Left lung (tissue), 10 donors: Measurements from ENCODE around the gene DUSP16. TPM values are rescaled to one million over a fixed set of nuclear protein-coding genes. Genes with fewer than 3 reads are reported as not detected.

Experiments
- ATAC-seq: fragments of 200-7000 bp; cut with Tn5 transposase; one replicate; pipeline ENCODE4 v1.9.1; 2020; ENCODE audit warnings: moderate library complexity
- DNase-seq, 4 donors: peaks; one replicate each; pipeline ENCODE4 v3.0.0-alpha.2; 2013 to 2020
- H3K27ac ChIP-seq, 2 donors: fragments of 200-600 bp; sonication (generic) in 1 of 2; one replicate each; pipeline versions ENCODE4 v1.5.0 to v1.8.0; 2020 to 2021
- H3K27me3 ChIP-seq, 2 donors: fragments of 200-600 bp; sonication (generic) in 1 of 2; one replicate each; pipeline versions ENCODE4 v1.5.0 to v1.8.0; 2020 to 2021
- H3K36me3 ChIP-seq, 2 donors: fragments of 200-600 bp; sonication (generic) in 1 of 2; one replicate each; pipeline versions ENCODE4 v1.5.0 to v1.8.0; 2020 to 2021
- H3K4me1 ChIP-seq, 2 donors: fragments of 200-600 bp; one replicate each; pipeline ENCODE4 v1.8.0; 2021
- H3K4me3 ChIP-seq, 2 donors: fragments of 200-600 bp; sonication (generic) in 1 of 2; one replicate each; pipeline versions ENCODE4 v1.5.0 to v1.8.0; 2020 to 2021; ENCODE audit warnings: mild to moderate bottlenecking in 1 of 2
- H3K9me3 ChIP-seq, 2 donors: fragments of 200-600 bp; sonication (generic) in 1 of 2; one replicate each; pipeline versions ENCODE4 v1.5.0 to v1.8.0; 2020 to 2021
- intact Hi-C, 2 donors: fragments of 100-400 bp; cut with DNase I; formaldehyde crosslinking; loops; one replicate each; pipeline versions ENCODE4 v1.11.2 to v1.14.2; 2022
- polyA plus RNA-seq, 6 donors: library from polyadenylated mRNA; unstranded; fragments of 120-200 nt; gene quantifications; one replicate each; pipeline ENCODE4 v1.2.1, GENCODE V29; 2013; ENCODE audit not compliant: insufficient read length in 6 of 6
- total RNA-seq, 2 donors: library from RNA; stranded (reverse); fragmentation: NEBNext Ultra II Directional; extraction: Animal tissue kit (Norgen Biotek cat#: 25700); gene quantifications; one replicate each; pipeline ENCODE4 v1.2.1, GENCODE V29; 2021
- TF ChIP-seq, protein P1 (sequence below), 2 donors: fragments of 200-600 bp; sonication (generic) in 1 of 2; IDR thresholded peaks; one replicate each; pipeline versions ENCODE4 v1.5.0 to v1.8.0; 2021; ENCODE audit warnings: antibody characterized with exemption in 2 of 2
- donor health status: DM: no; HTN: yes; CAD: no.
- donor health status: DM: no; HTN: no; CAD: no.

The DUSP16 gene
- total and polyA plus RNA-seq, 8 donors, result 31.7 to 45.6 (median 35.5) TPM

DNA sequence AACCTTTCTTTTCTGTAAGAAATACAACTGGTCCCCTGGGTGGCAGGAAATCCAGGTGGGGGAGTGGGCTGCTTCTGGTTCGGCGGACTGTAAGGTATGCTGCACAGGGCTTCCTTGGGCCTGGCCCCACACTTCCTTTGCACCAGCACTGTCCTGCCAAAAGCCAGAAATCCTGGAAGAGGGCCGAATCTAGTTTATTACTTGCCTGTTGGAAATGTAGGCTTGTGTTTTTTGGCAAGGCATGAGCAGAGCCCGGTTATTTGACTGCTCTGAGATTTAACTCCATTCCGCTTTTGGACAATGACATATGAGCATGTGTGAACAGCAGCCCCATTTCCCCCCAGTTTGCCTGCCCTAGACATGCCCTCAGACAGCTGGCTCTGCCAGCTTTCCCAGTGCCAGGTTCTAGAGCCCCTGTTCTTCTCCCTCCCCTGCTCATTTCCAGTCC is 119.2 kb downstream of the DUSP16 start:
- Histone ChIP-seq H3K9me3 (no peaks in the 10 kb centered on the region), H3K27me3 (no peaks in the 10 kb centered on the region), H3K4me1 (peaks cover 4 to 67% of the 10 kb centered on the region in 2 donors), H3K4me3 (no peak overlapping the region), H3K36me3 (no peaks in the 10 kb centered on the region), H3K27ac (peak overlapping the region; percentile 30 to 70)
- DNase-seq, result peak in 1 of 4 donors; percentile 42
- TF ChIP-seq, protein P1, sequence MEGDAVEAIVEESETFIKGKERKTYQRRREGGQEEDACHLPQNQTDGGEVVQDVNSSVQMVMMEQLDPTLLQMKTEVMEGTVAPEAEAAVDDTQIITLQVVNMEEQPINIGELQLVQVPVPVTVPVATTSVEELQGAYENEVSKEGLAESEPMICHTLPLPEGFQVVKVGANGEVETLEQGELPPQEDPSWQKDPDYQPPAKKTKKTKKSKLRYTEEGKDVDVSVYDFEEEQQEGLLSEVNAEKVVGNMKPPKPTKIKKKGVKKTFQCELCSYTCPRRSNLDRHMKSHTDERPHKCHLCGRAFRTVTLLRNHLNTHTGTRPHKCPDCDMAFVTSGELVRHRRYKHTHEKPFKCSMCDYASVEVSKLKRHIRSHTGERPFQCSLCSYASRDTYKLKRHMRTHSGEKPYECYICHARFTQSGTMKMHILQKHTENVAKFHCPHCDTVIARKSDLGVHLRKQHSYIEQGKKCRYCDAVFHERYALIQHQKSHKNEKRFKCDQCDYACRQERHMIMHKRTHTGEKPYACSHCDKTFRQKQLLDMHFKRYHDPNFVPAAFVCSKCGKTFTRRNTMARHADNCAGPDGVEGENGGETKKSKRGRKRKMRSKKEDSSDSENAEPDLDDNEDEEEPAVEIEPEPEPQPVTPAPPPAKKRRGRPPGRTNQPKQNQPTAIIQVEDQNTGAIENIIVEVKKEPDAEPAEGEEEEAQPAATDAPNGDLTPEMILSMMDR (IDR thresholded peaks at IDR 0.05), result no peak
- no peak for ATAC-seq
- intact Hi-C loops, result no loop called here

DNA sequence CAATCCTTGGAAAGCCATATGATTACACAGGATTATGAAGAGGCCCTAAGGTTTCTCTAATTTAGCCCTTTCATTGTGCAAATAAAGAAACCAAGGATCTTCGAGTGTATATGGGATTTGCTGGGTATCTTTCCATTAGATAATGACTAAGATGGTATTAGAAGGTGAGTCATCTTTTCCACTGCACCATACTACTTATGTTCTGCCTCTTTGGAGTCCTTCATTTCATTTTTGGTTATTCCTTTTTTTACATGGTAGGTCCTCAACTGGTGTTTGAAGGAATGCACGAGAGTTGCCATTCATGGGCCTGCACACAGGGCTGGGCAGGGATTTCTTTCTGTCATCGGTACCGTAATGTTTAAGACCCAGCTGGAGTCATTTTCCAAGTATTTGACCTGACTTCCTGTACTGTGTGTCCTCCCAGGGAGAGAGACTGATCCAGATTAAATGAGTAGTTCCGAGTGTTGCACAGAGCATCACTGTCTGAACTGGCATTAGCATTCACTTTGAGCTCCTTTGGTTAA is 120.1 kb downstream of the DUSP16 start:
- DNase-seq, result no peak
- Histone ChIP-seq H3K36me3 (no peaks in the 10 kb centered on the region), H3K4me3 (no peak overlapping the region), H3K9me3 (no peaks in the 10 kb centered on the region), H3K27ac (peak overlapping the region; percentile 30 to 70), H3K4me1 (peaks cover 4 to 59% of the 10 kb centered on the region in 2 donors), H3K27me3 (no peaks in the 10 kb centered on the region)
- TF ChIP-seq, protein P1 (IDR thresholded peaks at IDR 0.05), result no peak
- ATAC-seq, result no peak
- intact Hi-C loops, result no loop called here

DNA sequence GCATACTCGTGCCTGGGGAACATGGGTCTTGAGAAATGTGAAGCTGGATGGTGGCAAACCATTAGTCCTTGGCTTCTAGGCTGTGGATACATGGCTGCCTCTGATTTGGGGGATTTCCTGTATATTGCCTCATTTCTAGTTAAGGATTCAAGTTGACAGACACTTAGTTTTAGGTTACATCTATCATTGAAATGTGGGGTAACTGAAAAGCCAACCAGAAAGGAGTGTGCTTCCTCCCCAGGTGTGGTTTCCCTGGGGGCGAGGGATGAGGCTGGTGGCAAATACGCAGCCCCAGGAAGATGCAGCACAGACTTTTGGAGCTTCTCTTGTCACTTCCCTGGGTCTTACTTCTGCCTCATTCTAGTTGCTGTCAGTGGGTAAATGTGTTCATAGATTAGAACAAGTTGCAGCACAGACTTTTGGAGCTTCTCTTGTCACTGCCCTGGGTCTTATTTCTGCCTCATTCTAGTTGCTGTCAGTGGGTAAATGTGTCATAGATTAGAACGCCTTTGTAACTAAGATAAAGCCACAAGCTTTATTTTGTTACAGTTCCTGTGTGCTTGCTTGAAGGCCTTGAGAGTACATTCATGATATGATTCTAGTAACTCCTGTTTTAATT is 120.7 kb downstream of the DUSP16 start:
- Histone ChIP-seq H3K27me3 (no peaks in the 10 kb centered on the region), H3K4me1 (peaks cover 4 to 52% of the 10 kb centered on the region in 2 donors), H3K36me3 (no peaks in the 10 kb centered on the region), H3K4me3 (no peak overlapping the region), H3K9me3 (no peaks in the 10 kb centered on the region), H3K27ac (peak overlapping the region; percentile 30 to 70)
- ATAC-seq, result peak; percentile 14
- TF ChIP-seq, protein P1 (IDR thresholded peaks at IDR 0.05), result no peak
- intact Hi-C loops, result no loop called here
- no peak for DNase-seq

DNA sequence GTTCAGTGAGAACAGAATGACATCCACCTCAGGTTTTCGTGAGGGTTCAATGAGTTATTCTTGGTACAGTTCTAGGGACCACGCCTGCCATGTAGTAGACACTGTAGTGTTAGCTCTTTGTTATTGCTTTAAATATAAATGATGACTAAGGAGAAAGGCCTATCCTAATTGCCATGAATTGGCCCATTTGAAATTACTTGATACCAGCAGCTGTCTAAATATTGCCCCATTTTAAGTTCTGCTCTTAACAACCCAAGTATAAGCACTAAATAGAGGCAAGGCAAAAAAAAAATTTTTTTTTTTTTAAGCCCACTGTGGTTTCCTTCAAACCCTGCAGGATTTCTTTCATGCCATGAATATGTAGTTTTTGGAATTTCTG is 121.2 kb downstream of the DUSP16 start:
- intact Hi-C loops, result no loop called here
- peak overlapping the region; percentile 30 to 70 for H3K27ac ChIP-seq

DNA sequence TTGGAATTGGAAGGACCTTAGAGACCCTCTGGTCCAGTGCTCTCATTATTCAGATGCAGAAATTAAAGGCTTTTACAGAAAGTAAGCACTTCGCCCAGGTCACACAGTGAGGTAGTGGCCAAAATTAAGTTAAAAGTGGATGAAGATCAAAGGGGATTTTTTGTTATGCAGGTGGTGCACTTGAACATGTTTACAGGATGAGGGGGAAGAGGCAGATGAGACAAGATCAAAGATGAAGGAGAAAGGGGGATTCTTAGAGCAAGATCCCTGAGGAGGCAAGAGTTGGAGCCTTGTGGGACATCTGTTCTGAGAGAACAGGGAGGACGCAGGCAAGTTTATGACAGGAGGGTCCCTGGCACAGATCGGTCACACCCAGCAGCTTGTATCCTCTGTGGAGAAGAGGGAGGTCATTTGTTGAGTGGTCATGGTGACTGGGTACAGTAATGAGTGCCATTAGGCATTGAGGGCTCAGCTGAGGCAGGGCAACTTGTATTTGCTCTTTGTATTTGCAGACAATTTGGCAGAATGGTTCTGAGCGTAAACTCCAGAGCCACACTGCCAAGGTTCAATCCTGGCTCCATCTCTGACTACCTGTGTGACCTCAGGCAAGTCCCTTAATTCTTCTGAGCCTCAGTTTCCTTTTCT is 121.8 kb downstream of the DUSP16 start:
- intact Hi-C loops, result no loop called here
- peak overlapping the region in 1 of 2 donors; percentile 70 for H3K27ac ChIP-seq
- H3K9me3 ChIP-seq, result no peaks in the 10 kb centered on the region
- ATAC-seq (no peak), DNase-seq (no peak)
- H3K4me1 ChIP-seq, result peaks cover 4 to 47% of the 10 kb centered on the region in 2 donors
- TF ChIP-seq, protein P1 (IDR thresholded peaks at IDR 0.05), result no peak
- no peak overlapping the region for H3K4me3 ChIP-seq
- H3K27me3 ChIP-seq, result no peaks in the 10 kb centered on the region
- H3K36me3 ChIP-seq, result no peaks in the 10 kb centered on the region

More for the DNA sequence above, 121.2 kb downstream of the DUSP16 start:
- Histone ChIP-seq H3K4me3 (no peak overlapping the region), H3K4me1 (peaks cover 4 to 47% of the 10 kb centered on the region in 2 donors), H3K27me3 (no peaks in the 10 kb centered on the region), H3K36me3 (no peaks in the 10 kb centered on the region), H3K9me3 (no peaks in the 10 kb centered on the region)
- ATAC-seq (no peak), DNase-seq (no peak)
- TF ChIP-seq, protein P1 (IDR thresholded peaks at IDR 0.05), result no peak
